ENCODE results near the gene TRIM26.
A peak's percentile ranks its signal among the peaks of the same experiment; 100 is the strongest.
"Not testable (repeated sequence)": the region's sequence is repeated elsewhere in the genome, so short reads cannot be mapped to it uniquely, and the experiment has no call there.

Gene TRIM26

GRCh38 chr6:30212865-30213666 is at the start of gene TRIM26:
TRIM26 (minus strand) TSS chr6:30213406; CDS start chr6:30199103, 14,303 bp downstream.
- peak; percentile 73 to 99 for DNase-seq

- no peak for DNase-seq
Observed at GRCh38 chr6:30260036-30260504, 46.9 kb upstream of the TRIM26 start.

- DNase-seq = peak; percentile 65 to 69
Observed at GRCh38 chr6:30259140-30260035, 46.2 kb upstream of the TRIM26 start.

- no peak for DNase-seq
Observed at GRCh38 chr6:30258204-30258603, 45.0 kb upstream of the TRIM26 start.

- DNase-seq = not testable (repeated sequence)
Observed at GRCh38 chr6:30252417-30252816, 39.2 kb upstream of the TRIM26 start.

- DNase-seq = no peak
Observed at GRCh38 chr6:30244560-30244959, 31.4 kb upstream of the TRIM26 start.

GRCh38 chr6:30238178-30238795 is 25.1 kb upstream of the TRIM26 start:
- DNase-seq = peak in 1 of 2 donors; percentile 21

GRCh38 chr6:30234356-30234755 is 21.1 kb upstream of the TRIM26 start:
- DNase-seq = no peak

GRCh38 chr6:30231067-30231466 is 17.9 kb upstream of the TRIM26 start:
- DNase-seq = no peak

- DNase-seq = no peak
Observed at GRCh38 chr6:30227763-30228487, 14.7 kb upstream of the TRIM26 start.

GRCh38 chr6:30227242-30227722 is 14.1 kb upstream of the TRIM26 start:
- no peak for DNase-seq

- DNase-seq = no peak
Observed at GRCh38 chr6:30223339-30223738, 10.1 kb upstream of the TRIM26 start.

GRCh38 chr6:30221956-30222355 is 8.8 kb upstream of the TRIM26 start:
- DNase-seq = not testable (repeated sequence)

- not testable (repeated sequence) for DNase-seq
Observed at GRCh38 chr6:30221395-30221794, 8.2 kb upstream of the TRIM26 start.

- DNase-seq = peak in 1 of 2 donors; percentile 55
Observed at GRCh38 chr6:30219244-30219643, 6.0 kb upstream of the TRIM26 start.

GRCh38 chr6:30216096-30216495 is 2.9 kb upstream of the TRIM26 start:
- no peak for DNase-seq

- DNase-seq = no peak
Observed at GRCh38 chr6:30214657-30214982, 1.4 kb upstream of the TRIM26 start.

- peak in 1 of 2 donors; percentile 76 for DNase-seq
Observed at GRCh38 chr6:30213957-30214656, 901 bp upstream of the TRIM26 start.

GRCh38 chr6:30213667-30213956 is 406 bp upstream of the TRIM26 start:
- no peak for DNase-seq

GRCh38 chr6:30211899-30212298 is 1.3 kb downstream of the TRIM26 start:
- no peak for DNase-seq

GRCh38 chr6:30211306-30211705 is 1.9 kb downstream of the TRIM26 start:
- no peak for DNase-seq

All from bone marrow (tissue), 2 donors.